UCSD-AML1 (cell line): ENCODE measurements around the gene NXF1.

Experiments
- DNase-seq: peaks from one replicate; lab custom pipeline; 2025; ENCODE audit not compliant: unreplicated experiment; lab: John Stamatoyannopoulos, UW

NXF1 gene

GRCh38 chr11:62747475-62748160 lies 57.6 kb downstream of the NXF1 start:
- DNase-seq: no peak
